GM18867 (cell line): ENCODE data around the gene EEF1AKMT4.
"Not testable (repeated sequence)": the region's sequence is repeated elsewhere in the genome, so short reads cannot be mapped to it uniquely, and the experiment has no call there.

ENCODE experiments used
- ATAC-seq: cut with Tn5 transposase; IDR thresholded peaks from one replicate; pipeline ENCODE4 v1.9.1; 2021; ENCODE audit warnings: mild to moderate bottlenecking, moderate library complexity; ENCODE audit not compliant: unreplicated experiment

EEF1AKMT4 gene

GRCh38 chr3:184259878-184260723 is 10.6 kb downstream of the EEF1AKMT4 start:
- ATAC-seq, result no peak

DNA sequence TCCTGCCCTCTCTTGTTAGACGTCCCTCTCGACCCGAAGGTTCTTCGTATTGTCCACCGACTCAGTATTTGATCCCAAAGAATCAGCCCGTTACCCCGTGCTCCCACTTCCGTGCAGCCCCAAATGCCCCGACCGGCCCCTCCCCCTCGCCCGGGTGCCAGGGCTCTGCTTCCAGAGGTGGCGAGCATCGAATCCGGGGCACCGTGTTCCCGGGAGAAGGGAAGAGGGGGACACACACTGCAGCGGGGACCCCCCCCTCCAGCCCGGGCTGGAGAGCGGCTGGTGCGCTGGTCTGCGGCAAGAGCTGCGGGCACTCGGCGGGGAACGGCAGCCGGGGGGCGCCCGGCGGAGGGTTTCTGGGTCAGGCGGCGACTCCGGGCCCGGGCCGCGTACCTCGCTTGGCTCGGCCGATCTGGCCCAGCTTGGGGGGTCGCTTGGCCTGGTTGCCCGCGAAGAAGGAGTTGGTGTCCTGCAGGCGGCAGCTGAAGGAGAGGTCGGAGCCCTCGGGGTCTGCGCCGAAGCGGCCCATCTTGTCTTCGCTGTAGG is 11.3 kb downstream of the EEF1AKMT4 start:
- peak; percentile 9 for ATAC-seq

- peak; percentile 61 for ATAC-seq
These were observed 11.9 kb downstream of the EEF1AKMT4 start, which contains the start of gene CAMK2N2 for GRCh38 chr3:184261270-184261853. CAMK2N2 (minus strand) TSS chr3:184261553; CDS start chr3:184261285, 268 bp downstream.

DNA sequence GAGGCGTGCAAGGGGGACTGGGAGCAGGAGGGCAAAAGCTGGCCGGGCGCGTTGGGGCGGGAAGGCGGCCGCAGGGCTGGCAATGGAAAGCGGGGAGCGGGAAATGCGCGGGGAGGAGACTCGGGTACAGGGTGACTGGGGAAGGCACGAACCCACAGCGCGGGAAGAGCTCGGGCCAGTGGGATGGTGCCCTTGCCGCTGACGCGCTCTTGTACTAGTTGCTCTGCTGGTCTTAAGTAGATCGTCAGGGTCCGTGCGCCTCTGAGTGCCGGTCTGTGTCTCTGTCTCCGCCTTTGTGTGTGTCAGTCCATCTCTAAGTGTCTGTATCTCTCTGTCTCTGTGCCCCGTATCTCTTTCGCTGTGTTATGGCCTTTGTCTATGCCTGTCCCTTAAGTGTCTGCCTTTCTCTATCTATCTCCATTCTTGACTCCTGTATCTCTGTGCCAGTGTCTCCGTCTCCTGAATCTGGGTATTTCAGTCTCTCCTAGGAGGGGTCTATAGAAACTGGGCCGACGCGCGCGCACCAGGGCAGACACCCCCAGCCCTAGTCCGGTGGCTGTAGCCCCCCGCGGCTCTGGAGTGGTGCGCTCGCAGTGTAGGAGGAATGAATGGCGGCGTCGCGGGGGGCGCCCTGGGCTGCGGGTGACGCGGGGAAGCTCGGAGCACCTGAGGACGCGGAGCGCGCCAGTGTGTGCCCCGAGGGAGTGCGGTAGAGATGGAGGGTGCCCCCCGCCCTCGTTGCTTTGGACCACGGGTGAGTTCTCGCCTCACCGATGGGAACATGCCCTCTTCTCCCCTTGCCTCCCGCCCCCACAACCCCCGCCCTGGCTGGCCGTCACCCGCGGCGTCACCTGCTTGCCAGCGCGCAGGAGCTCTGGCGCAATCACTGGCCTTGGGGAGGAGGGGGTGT is 12.6 kb downstream of the EEF1AKMT4 start:
- ATAC-seq, result no peak

DNA sequence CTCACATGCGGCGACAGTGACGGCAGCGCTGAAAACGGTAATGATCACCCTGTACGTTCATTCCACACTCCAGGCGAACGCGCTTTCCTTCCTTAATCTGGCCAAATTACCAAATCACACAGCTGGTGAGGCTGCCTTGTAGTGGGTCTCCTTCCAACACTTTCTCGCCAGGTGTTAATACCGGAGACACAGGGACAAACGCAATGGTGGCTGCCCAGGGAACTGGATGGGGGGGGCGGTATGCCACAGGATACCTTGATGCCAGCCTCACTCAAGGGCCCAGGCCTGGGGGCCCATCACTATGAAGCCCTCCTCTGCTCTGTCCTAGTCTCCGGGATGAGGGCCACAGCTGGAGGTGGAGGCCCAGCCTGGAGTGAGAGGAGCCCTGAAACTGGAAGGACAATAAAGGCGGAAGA is 13.3 kb downstream of the EEF1AKMT4 start:
- ATAC-seq, result no peak

DNA sequence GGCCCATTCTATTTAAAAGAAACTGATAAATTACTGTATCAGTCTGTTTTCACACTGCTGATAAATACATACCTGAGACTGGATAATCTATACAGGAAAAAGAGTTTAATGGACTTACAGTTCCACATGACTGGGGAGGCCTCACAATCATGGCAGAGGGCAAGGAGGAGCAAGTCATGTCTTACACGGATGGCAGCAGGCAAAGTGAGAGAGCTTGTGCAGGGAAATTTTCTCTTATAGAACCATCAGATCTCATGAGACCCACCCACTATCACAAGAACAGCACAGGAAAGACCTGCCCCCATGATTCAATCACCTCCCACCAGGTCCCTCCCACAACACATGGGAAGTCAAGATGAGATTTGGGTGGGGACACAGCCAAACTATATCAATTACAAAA is 17.8 kb downstream of the EEF1AKMT4 start:
- ATAC-seq, result not testable (repeated sequence)

DNA sequence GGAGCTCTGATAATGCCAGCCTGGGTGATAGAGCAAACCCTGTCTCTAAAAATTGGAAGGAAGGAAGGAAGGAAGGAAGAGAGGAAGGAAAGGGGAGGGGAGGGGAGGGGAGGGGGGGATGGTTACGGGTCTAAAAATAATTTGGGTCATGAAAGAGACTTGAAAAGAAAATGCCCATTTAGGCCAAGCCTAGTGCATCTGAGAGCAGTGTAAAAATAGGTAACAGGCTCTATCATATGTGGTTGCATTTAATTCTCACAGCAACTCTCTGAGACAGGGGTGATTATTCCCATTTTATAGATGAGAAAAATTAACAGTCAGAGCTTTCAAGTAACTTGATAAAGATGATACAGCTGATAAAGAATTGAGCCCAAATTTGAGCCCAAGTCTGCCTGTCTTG is 22.8 kb downstream of the EEF1AKMT4 start:
- no peak for ATAC-seq

GRCh38 chr3:184275381-184275701 is 25.9 kb downstream of the EEF1AKMT4 start:
- no peak for ATAC-seq

GRCh38 chr3:184275961-184276910 is 26.8 kb downstream of the EEF1AKMT4 start, which contains the start of gene ECE2:
ECE2 (plus strand) TSS chr3:184276022; CDS start chr3:184276154, 132 bp downstream.
- no peak for ATAC-seq

DNA sequence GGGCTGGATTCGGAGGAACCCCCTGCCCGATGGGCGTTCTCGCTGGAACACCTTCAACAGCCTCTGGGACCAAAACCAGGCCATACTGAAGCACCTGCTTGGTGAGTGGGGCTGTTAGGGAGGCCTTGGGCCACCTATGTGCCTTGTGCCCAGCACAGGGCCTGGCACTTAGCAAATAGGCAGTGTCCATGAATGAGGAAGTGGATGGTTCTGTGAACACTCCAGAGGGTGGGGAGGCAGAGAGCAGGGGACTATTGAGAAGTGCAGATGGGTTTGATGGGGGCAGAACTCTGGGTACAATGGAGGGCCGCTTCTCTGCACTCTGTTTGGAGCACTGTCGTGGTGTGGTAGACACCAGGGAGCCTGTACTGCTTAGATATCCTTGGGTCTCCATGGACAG is 27.9 kb downstream of the EEF1AKMT4 start:
- no peak for ATAC-seq

DNA sequence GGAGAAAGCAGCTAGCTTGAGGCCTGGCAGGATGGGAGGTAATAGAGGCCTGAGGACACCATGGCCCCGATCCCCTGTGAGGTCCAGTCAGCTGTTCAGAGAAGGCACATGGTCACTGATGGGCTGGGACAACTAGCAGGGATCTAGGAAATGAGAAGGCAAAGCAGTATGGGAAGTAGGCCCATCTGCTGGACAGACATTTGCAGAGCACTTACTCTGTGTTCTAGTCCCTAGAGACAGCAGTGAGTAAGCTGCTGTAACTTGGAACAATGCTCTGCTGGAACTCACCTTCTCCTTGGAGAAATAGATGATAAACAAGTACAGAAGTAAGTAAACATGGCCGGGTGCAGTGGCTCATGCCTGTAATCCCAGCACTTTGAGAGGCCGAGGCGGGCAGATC is 33.5 kb downstream of the EEF1AKMT4 start:
- no peak for ATAC-seq

GRCh38 chr3:184283681-184284080 is 34.2 kb downstream of the EEF1AKMT4 start:
- no peak for ATAC-seq

- ATAC-seq, result no peak
These were observed 35.2 kb downstream of the EEF1AKMT4 start for GRCh38 chr3:184284696-184285095.

DNA sequence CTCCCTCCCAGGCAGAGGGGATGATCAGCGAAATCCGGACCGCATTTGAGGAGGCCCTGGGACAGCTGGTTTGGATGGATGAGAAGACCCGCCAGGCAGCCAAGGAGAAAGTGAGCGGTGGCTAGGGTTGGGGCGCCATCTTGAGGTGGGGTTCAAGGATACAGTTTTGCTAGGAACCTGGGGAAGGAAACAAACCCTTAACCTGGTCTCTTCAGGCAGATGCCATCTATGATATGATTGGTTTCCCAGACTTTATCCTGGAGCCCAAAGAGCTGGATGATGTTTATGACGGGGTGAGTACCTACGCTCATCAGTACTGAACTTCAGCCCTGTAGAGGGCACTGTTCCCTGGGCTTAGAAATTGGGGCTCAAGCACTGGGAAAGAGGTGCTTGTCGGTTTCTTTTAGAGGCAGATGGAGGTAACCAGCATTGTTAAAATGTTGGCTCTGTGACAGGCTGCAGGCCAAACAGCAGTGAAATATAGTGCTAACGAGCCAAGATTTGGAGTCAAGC is 40.0 kb downstream of the EEF1AKMT4 start:
- peak; percentile 52 for ATAC-seq

- ATAC-seq, result no peak
These were observed 40.9 kb downstream of the EEF1AKMT4 start for GRCh38 chr3:184290331-184290730.

- ATAC-seq, result no peak
These were observed 41.7 kb downstream of the EEF1AKMT4 start for GRCh38 chr3:184291044-184291737.

GRCh38 chr3:184291738-184292445 is 42.4 kb downstream of the EEF1AKMT4 start:
- no peak for ATAC-seq

DNA sequence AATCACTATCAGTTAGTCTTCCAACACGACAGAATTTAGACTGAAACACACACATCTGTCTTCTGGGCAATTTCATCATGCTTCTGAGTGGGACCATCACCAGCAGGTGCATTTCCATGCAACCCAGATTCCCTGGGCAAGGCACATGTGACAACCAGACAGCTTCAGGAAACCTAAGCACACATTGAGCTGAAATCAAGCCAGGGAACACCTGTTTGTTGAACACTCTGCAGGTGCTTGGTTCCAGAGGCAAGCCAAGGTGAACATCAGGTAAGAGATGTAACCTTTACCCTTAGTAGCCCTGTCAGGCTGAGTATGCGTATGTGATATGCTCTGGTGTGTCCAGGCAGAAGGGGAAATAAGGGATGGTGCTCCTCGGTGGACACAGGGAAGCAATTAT is 46.3 kb downstream of the EEF1AKMT4 start:
- no peak for ATAC-seq
